Cerebellar nuclear complex (tissue), 1 donor: Measurements from ENCODE around the gene MYH11.
"Not testable (repeated sequence)": the region's sequence is repeated elsewhere in the genome, so short reads cannot be mapped to it uniquely, and the experiment has no call there.

Source experiments
- DNase-seq, 2 experiments: peaks; one replicate each; lab custom pipeline; 2025; lab: John Stamatoyannopoulos, UW

The MYH11 gene

GRCh38 chr16:15671530-15672117 lies 185.2 kb downstream of the MYH11 start:
- no peak for DNase-seq

- no peak for DNase-seq
These were observed 189.6 kb downstream of the MYH11 start for GRCh38 chr16:15667091-15667742.

GRCh38 chr16:15665107-15665506 lies 191.7 kb downstream of the MYH11 start:
- no peak for DNase-seq

GRCh38 chr16:15660203-15660601 lies 196.6 kb downstream of the MYH11 start:
- DNase-seq: no peak

GRCh38 chr16:15658556-15658955 lies 198.3 kb downstream of the MYH11 start:
- DNase-seq: no peak

- no peak for DNase-seq
These were observed 198.7 kb downstream of the MYH11 start for GRCh38 chr16:15658149-15658548.

- DNase-seq: not testable (repeated sequence)
These were observed 201.3 kb downstream of the MYH11 start for GRCh38 chr16:15655561-15655960.

GRCh38 chr16:15654591-15654990 lies 202.2 kb downstream of the MYH11 start:
- no peak for DNase-seq

GRCh38 chr16:15653227-15653626 lies 203.6 kb downstream of the MYH11 start:
- DNase-seq: no peak
